GM12801 (cell line): ENCODE measurements around the gene FSTL5.

Experiments
- TF ChIP-seq, protein P1 (sequence below): IDR thresholded peaks from one replicate; pipeline ENCODE4 v1.5.1; 2011; ENCODE audit warnings: control low read depth; ENCODE audit not compliant: insufficient read length; ENCODE audit errors: extremely low read depth

The FSTL5 gene

DNA sequence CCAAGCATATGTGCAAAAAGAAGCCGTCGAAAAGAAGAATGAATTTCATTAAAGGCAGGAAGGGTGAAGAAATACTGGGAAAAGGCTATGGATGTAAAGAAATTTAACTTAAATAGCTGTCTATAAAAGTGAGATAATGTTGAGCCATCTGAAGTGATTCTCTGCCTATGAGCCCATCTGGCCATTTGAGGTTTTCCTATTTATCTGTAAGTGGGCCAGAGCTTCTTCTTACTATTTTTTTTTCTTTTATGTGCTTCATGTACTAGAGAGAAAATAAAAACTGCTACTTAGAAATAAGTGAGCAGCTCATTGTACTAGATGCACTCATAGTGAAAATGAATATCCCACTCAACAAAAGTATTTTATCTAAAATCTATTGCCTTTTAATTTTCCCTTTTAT, 725.7 kb downstream of the FSTL5 start:
- TF ChIP-seq, protein P1, sequence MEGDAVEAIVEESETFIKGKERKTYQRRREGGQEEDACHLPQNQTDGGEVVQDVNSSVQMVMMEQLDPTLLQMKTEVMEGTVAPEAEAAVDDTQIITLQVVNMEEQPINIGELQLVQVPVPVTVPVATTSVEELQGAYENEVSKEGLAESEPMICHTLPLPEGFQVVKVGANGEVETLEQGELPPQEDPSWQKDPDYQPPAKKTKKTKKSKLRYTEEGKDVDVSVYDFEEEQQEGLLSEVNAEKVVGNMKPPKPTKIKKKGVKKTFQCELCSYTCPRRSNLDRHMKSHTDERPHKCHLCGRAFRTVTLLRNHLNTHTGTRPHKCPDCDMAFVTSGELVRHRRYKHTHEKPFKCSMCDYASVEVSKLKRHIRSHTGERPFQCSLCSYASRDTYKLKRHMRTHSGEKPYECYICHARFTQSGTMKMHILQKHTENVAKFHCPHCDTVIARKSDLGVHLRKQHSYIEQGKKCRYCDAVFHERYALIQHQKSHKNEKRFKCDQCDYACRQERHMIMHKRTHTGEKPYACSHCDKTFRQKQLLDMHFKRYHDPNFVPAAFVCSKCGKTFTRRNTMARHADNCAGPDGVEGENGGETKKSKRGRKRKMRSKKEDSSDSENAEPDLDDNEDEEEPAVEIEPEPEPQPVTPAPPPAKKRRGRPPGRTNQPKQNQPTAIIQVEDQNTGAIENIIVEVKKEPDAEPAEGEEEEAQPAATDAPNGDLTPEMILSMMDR = no peak

DNA sequence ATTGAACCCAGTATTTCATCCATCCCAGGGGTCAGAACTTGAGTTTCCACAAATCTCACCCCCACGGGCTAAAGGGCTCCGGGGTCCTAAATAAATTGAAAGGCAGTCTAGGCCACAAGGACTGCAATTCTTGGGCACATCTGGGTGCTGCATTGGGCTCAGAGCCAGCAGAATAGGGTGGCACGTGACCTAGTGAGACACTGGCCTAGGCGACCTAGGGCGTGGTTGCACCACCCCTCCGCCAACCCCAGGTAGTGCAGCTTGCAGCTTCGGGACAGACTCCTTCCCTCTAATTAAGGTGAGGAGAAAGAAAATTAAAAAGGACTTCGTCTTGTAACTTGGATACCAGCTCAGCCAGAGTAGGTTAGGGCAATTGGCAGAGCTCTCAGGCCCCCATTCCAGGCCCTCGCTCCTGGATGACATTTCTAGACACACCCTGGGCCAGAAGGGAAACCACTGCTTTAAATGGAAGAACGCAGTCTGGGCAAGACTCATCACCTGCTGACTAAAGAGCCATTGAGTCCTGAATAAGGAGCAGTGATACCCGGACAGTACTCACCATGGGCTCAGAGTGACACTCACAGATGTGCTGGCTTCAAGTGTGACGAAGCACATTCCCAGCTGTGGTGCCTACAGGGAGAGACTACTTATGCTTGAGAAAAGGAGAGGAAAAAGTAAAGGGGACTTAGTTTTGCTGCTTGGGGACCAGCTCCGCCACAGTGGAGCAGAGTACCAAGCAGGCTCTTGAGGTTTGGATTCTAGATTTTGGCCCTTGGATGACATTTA, 735.4 kb downstream of the FSTL5 start:
- TF ChIP-seq, protein P1 = no peak

GRCh38 chr4:161419822-161420221, 744.0 kb downstream of the FSTL5 start:
- TF ChIP-seq, protein P1 = no peak

DNA sequence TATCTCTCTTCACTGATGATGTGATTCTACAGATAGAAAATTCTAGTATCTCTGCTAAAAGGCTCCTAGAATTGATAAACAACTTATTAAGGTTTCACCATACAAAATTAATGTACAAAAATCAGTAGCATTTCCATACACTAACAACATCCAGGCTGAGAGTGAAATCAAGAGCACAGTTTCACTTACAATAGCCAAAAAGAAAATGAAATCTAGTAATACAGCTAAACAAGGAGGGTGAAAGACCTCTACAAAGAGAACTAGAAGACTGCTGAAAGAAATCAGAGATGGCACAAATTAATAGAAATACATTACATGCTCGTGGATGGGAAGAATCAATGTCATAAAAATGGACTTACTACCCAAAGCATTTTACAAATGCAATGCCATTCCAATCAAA, 751.9 kb downstream of the FSTL5 start:
- TF ChIP-seq, protein P1 = no peak

GRCh38 chr4:161404346-161405110, 759.3 kb downstream of the FSTL5 start:
- TF ChIP-seq, protein P1 = no peak

DNA sequence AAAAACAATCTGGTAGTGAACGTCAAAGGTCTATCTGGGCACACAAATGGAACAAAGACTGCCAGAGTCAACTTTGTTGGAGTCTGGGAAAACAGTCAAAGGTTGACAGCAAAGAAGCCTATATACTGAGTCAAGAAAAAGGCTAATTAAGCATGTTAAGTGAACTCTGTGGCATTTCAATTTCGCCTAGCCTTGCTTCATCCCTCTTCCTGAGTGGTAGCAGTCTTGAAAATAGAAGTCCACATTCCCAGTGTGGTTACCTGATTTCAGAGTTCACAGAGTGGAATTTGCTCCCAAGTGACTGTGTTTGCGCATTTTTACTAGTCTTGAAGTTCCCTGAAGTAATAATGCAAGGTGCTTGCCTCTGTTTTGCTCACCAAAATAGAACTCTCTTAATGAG, 760.0 kb downstream of the FSTL5 start:
- TF ChIP-seq, protein P1 = no peak

- TF ChIP-seq, protein P1 = no peak
These were observed 770.2 kb downstream of the FSTL5 start for GRCh38 chr4:161393602-161394001.
